Spleen (tissue), 11 donors: ENCODE data around the gene C11orf98. TPM values are rescaled to one million over a fixed set of nuclear protein-coding genes. Genes with fewer than 3 reads are reported as not detected.
"Not testable (repeated sequence)": the region's sequence is repeated elsewhere in the genome, so short reads cannot be mapped to it uniquely, and the experiment has no call there.

Source experiments
- DNase-seq: peaks from one replicate; pipeline ENCODE4 v3.0.0-alpha.2; 2020
- H3K27ac ChIP-seq, 8 donors: fragments of 200-600 bp; sonication (generic) in 7 of 8; 1 replicate in 4 of 8; 2 replicates in 4 of 8; pipeline versions ENCODE4 v1.5.0 to v1.8.0; 2016 to 2021; ENCODE audit warnings: inconsistent platforms in 4 of 8, mild to moderate bottlenecking in 4 of 8, moderate library complexity in 1 of 8
- H3K27me3 ChIP-seq, 7 donors: fragments of 200-600 bp; sonication (generic) in 6 of 7; replicated peaks in 1 of 7; 1 replicate in 4 of 7; 2 replicates in 3 of 7; pipeline versions ENCODE4 v1.5.0 to v1.8.0; 2016 to 2021; ENCODE audit warnings: inconsistent platforms in 3 of 7, mild to moderate bottlenecking in 1 of 7
- H3K36me3 ChIP-seq, 6 donors: fragments of 200-600 bp; sonication (generic) in 5 of 6; 1 replicate in 4 of 6; 2 replicates in 2 of 6; pipeline versions ENCODE4 v1.5.0 to v1.8.0; 2016 to 2021; ENCODE audit warnings: inconsistent platforms in 2 of 6
- H3K4me1 ChIP-seq, 6 donors: fragments of 200-600 bp; sonication (generic) in 5 of 6; 1 replicate in 3 of 6; 2 replicates in 3 of 6; pipeline versions ENCODE4 v1.5.0 to v1.8.0; 2016 to 2021; ENCODE audit warnings: inconsistent platforms in 3 of 6
- H3K4me3 ChIP-seq, 8 donors: fragments of 200-600 bp; sonication (generic) in 7 of 8; 1 replicate in 4 of 8; 2 replicates in 4 of 8; pipeline versions ENCODE4 v1.5.0 to v1.8.0; 2016 to 2021; ENCODE audit warnings: inconsistent platforms in 4 of 8, mild to moderate bottlenecking in 4 of 8, moderate library complexity in 2 of 8
- H3K9me3 ChIP-seq, 8 donors: fragments of 200-600 bp; sonication (generic) in 7 of 8; 1 replicate in 4 of 8; 2 replicates in 4 of 8; pipeline versions ENCODE4 v1.5.0 to v1.8.0; 2016 to 2021; ENCODE audit warnings: inconsistent platforms in 4 of 8
- CTCF ChIP-seq, 11 experiments: fragments of 200-600 bp in 7 of 11; fragments of 450-650 bp in 4 of 11; sonication (generic) in 4 of 11; IDR thresholded peaks in 8 of 11; conservative IDR thresholded peaks in 3 of 11; 1 replicate in 7 of 11; 2 replicates in 4 of 11; pipeline versions ENCODE4 v1.4.0 to v1.8.0; 2016 to 2021; ENCODE audit warnings: antibody characterized with exemption in 11 of 11, inconsistent platforms in 4 of 11, mild to moderate bottlenecking in 1 of 11
- POLR2A ChIP-seq, 3 donors: fragments of 450-650 bp; IDR thresholded peaks; one replicate each; pipeline ENCODE4 v1.5.1; 2017; ENCODE audit warnings: antibody characterized with exemption in 3 of 3, mild to moderate bottlenecking in 1 of 3
- POLR2AphosphoS5 ChIP-seq, 3 donors: sonication (generic); formaldehyde crosslinking; IDR thresholded peaks; one replicate each; pipeline ENCODE4 v1.5.1; 2017; ENCODE audit warnings: antibody characterized with exemption in 3 of 3
- WGBS, 5 donors: extraction: QIAGEN DNeasy Blood & Tissue Kit in 3 of 5; methylation state at CpG; one replicate each; pipeline versions ENCODE4 v1.1.5 to v1.1.7; 2013 to 2018; 5-methylcytosine and 5-hydroxymethylcytosine counted together
- intact Hi-C: fragments of 100-400 bp; cut with DNase I; formaldehyde crosslinking; loops from one replicate; pipeline ENCODE4 v1.15.0; 2023; ENCODE audit warnings: low total_unique reads
- polyA plus RNA-seq, 3 donors: library from polyadenylated mRNA; stranded (reverse); fragments of 200-250 nt; gene quantifications; one replicate each; pipeline ENCODE4 v1.2.1, GENCODE V29; 2013
- small RNA-seq, 4 donors: library from RNA; depleted of rRNA; stranded (forward); fragments of <200 nt; gene quantifications; one replicate each; pipeline ENCODE3, GENCODE V24; 2016
- total RNA-seq, 7 donors: library from RNA; depleted of rRNA in 3 of 7; stranded (reverse); fragments of >200 nt in 3 of 7; fragmentation: NEBNext Ultra II Directional in 4 of 7; extraction: Animal tissue kit (Norgen Biotek cat#: 25700) in 4 of 7; gene quantifications; one replicate each; pipeline versions ENCODE4 v1.1.0 to v1.2.1, GENCODE V29; 2016 to 2021
- donor health status: healthy with polysubstance abuse.
- donor health status: DM: no; HTN: no; CAD: no; lungs with moderate emphysema.
- donor health status: DM: no; HTN: no; CAD: no.
- donor health status: Bipolar disorder and iron deficiency.
- donor health status: healthy.
- donor health status: DM: no; HTN: no; CAD: no.
- donor health status: DM: yes; HTN: yes; CAD: no.

C11orf98 gene
- total and polyA plus RNA-seq, 10 donors, result 30.9 to 164 (median 42.8) TPM

- DNase-seq, H3K9me3 ChIP-seq, H3K27me3 ChIP-seq, H3K4me3 ChIP-seq, intact Hi-C loops, H3K27ac ChIP-seq: not testable (repeated sequence)
- WGBS, 5 donors, result 89 to 97% (median 96%) methylated on average over 10 to 14 of the region's 14 CpGs
- peak in 1 of 3 donors; percentile 17 for TF ChIP-seq POLR2AphosphoS5 (IDR thresholded peaks at IDR 0.05)
- H3K4me1 ChIP-seq, result peaks cover 13 to 60% (median 32%) of the 10 kb centered on the region in 6 donors
- H3K36me3 ChIP-seq, result peaks cover 0 to 56% (median 23%) of the 10 kb centered on the region in 6 donors
Measured at GRCh38 chr11:62616957-62617356, 48.1 kb downstream of the C11orf98 start.

GRCh38 chr11:62615521-62615920 lies 49.5 kb downstream of the C11orf98 start:
- no peak for DNase-seq
- peaks cover 0 to 62% (median 28%) of the 10 kb centered on the region in 6 donors for H3K36me3 ChIP-seq
- peak overlapping the region in 2 of 8 donors; percentile 21 to 98 for H3K27ac ChIP-seq
- H3K9me3 ChIP-seq, result no peaks in the 10 kb centered on the region
- TF ChIP-seq POLR2AphosphoS5 (IDR thresholded peaks at IDR 0.05), result peak in 1 of 3 donors; percentile 16
- no peak for TF ChIP-seq POLR2A (IDR thresholded peaks at IDR 0.05)
- intact Hi-C loops, result no loop called here
- H3K4me3 ChIP-seq, result no peak overlapping the region
- H3K27me3 ChIP-seq, result no peaks in the 10 kb centered on the region
- 89 to 93% (median 90%) methylated on average over 6 to 7 of the region's 7 CpGs for WGBS, 5 donors
- peaks cover 17 to 63% (median 38%) of the 10 kb centered on the region in 6 donors for H3K4me1 ChIP-seq

- H3K27me3 ChIP-seq, result no peaks in the 10 kb centered on the region
- 72 to 87% (median 81%) methylated on average over 8 of the region's 8 CpGs for WGBS, 5 donors
- no peak overlapping the region for H3K4me3 ChIP-seq
- peaks cover 16 to 63% (median 43%) of the 10 kb centered on the region in 6 donors for H3K4me1 ChIP-seq
- TF ChIP-seq CTCF (IDR thresholded peaks at IDR 0.05 in 8 of 11, conservative IDR thresholded peaks at IDR 0.05 in 3 of 11), result no peak
- peak in 1 of 3 donors; percentile 10 for TF ChIP-seq POLR2AphosphoS5 (IDR thresholded peaks at IDR 0.05)
- H3K27ac ChIP-seq, result peak overlapping the region in 6 of 8 donors; percentile 95 to 99 (median 98)
- no peak for DNase-seq
- H3K36me3 ChIP-seq, result peaks cover 0 to 69% (median 29%) of the 10 kb centered on the region in 6 donors
- intact Hi-C loops, result no loop called here
- H3K9me3 ChIP-seq, result no peaks in the 10 kb centered on the region
Measured at GRCh38 chr11:62614275-62614674, 50.7 kb downstream of the C11orf98 start.

GRCh38 chr11:62613291-62613778 lies 51.7 kb downstream of the C11orf98 start:
- 41 to 73% (median 69%) methylated on average over 5 to 15 of the region's 15 CpGs for WGBS, 5 donors
- H3K27me3 ChIP-seq, result no peaks in the 10 kb centered on the region
- peak overlapping the region in 6 of 8 donors; percentile 55 to 86 (median 74) for H3K4me3 ChIP-seq
- peaks cover 0 to 69% (median 35%) of the 10 kb centered on the region in 6 donors for H3K36me3 ChIP-seq
- TF ChIP-seq CTCF (IDR thresholded peaks at IDR 0.05 in 8 of 11, conservative IDR thresholded peaks at IDR 0.05 in 3 of 11), result no peak
- no peak for TF ChIP-seq POLR2A (IDR thresholded peaks at IDR 0.05)
- TF ChIP-seq POLR2AphosphoS5 (IDR thresholded peaks at IDR 0.05), result peak in 2 of 3 donors; percentile 3 to 66
- peak overlapping the region; percentile 95 to 99 (median 98) for H3K27ac ChIP-seq
- intact Hi-C loops, result no loop called here
- DNase-seq, result no peak
- no peaks in the 10 kb centered on the region for H3K9me3 ChIP-seq
- peaks cover 16 to 68% (median 47%) of the 10 kb centered on the region in 6 donors for H3K4me1 ChIP-seq

Small RNA genes lying within 50 kb of the gene (small RNA-seq; reads per million reads assigned to genes)
- gene SNORA57, result 0 reads per million in 4 donors

Other genes starting within 250 kb of the C11orf98 start
- gene SCGB1A1, start 246.2 kb downstream of the C11orf98 start, total RNA-seq, result not detected
- under 1 TPM in 1 of 3 donors, not detected in 2; 0.35 TPM for gene SCGB1A1, start 246.2 kb downstream of the C11orf98 start, polyA plus RNA-seq
- gene AHNAK, start 118.4 kb downstream of the C11orf98 start, total RNA-seq, result 100 to 1,000 TPM; 168 to 370 (median 289) TPM
- 10 to 100 TPM; 11.8 to 24.0 (median 12.0) TPM for gene AHNAK, start 118.4 kb downstream of the C11orf98 start, polyA plus RNA-seq
- 1,000 to 10,000 TPM in 6 of 7 donors, 100 to 1,000 TPM in 1; 989 to 1,475 (median 1,270) TPM for gene EEF1G, start 91.3 kb downstream of the C11orf98 start, total RNA-seq
- 1,000 to 10,000 TPM; 2,364 to 2,501 (median 2,474) TPM for gene EEF1G, start 91.3 kb downstream of the C11orf98 start, polyA plus RNA-seq
- gene TUT1, start 73.7 kb downstream of the C11orf98 start, total RNA-seq, result 10 to 100 TPM; 14.4 to 30.9 (median 20.1) TPM
- 10 to 100 TPM; 14.5 to 24.1 (median 16.1) TPM for gene TUT1, start 73.7 kb downstream of the C11orf98 start, polyA plus RNA-seq
- 100 to 1,000 TPM; 102 to 154 (median 114) TPM for gene MTA2, start 63.3 kb downstream of the C11orf98 start, total RNA-seq
- 10 to 100 TPM; 55.3 to 94.6 (median 58.5) TPM for gene MTA2, start 63.3 kb downstream of the C11orf98 start, polyA plus RNA-seq
- 100 to 1,000 TPM in 5 of 7 donors, 10 to 100 TPM in 2; 46.7 to 159 (median 116) TPM for gene EML3, start 52.4 kb downstream of the C11orf98 start, total RNA-seq
- gene EML3, start 52.4 kb downstream of the C11orf98 start, polyA plus RNA-seq, result 100 to 1,000 TPM in 1 of 3 donors, 10 to 100 TPM in 2; 51.0 to 116 (median 78.6) TPM
- gene ROM1, start 52.0 kb downstream of the C11orf98 start, total RNA-seq, result 1 to 10 TPM; 4.3 to 8.8 (median 5.6) TPM
- 10 to 100 TPM in 1 of 3 donors, 1 to 10 TPM in 2; 4.2 to 15.0 (median 6.1) TPM for gene ROM1, start 52.0 kb downstream of the C11orf98 start, polyA plus RNA-seq
- 10 to 100 TPM; 25.2 to 43.7 (median 37.1) TPM for gene B3GAT3, start 43.2 kb downstream of the C11orf98 start, total RNA-seq
- gene B3GAT3, start 43.2 kb downstream of the C11orf98 start, polyA plus RNA-seq, result 10 to 100 TPM; 41.9 to 65.7 (median 63.1) TPM
- gene GANAB, start 18.6 kb downstream of the C11orf98 start, total RNA-seq, result 100 to 1,000 TPM; 122 to 245 (median 198) TPM
- gene GANAB, start 18.6 kb downstream of the C11orf98 start, polyA plus RNA-seq, result 10 to 100 TPM; 49.0 to 72.4 (median 53.6) TPM
- gene INTS5, start 11.9 kb downstream of the C11orf98 start, total RNA-seq, result 10 to 100 TPM; 16.9 to 34.5 (median 24.8) TPM
- 10 to 100 TPM in 1 of 3 donors, 1 to 10 TPM in 2; 4.4 to 13.7 (median 7.0) TPM for gene INTS5, start 11.9 kb downstream of the C11orf98 start, polyA plus RNA-seq
- gene CSKMT, start 102 bp upstream of the C11orf98 start, total RNA-seq, result 10 to 100 TPM in 6 of 7 donors, 1 to 10 TPM in 1; 3.0 to 19.4 (median 13.2) TPM
- gene CSKMT, start 102 bp upstream of the C11orf98 start, polyA plus RNA-seq, result 10 to 100 TPM; 32.6 to 59.4 (median 40.3) TPM
- 1 to 10 TPM; 4.9 to 6.5 (median 5.9) TPM for gene UQCC3, start 6.5 kb upstream of the C11orf98 start, total RNA-seq
- 10 to 100 TPM; 20.2 to 23.7 (median 23.3) TPM for gene UQCC3, start 6.5 kb upstream of the C11orf98 start, polyA plus RNA-seq
- 10 to 100 TPM in 6 of 7 donors, 1 to 10 TPM in 1; 10.0 to 20.2 (median 12.8) TPM for gene LBHD1, start 7.1 kb upstream of the C11orf98 start, total RNA-seq
- gene LBHD1, start 7.1 kb upstream of the C11orf98 start, polyA plus RNA-seq, result 10 to 100 TPM in 2 of 3 donors, 1 to 10 TPM in 1; 7.3 to 21.2 (median 15.1) TPM
- gene UBXN1, start 13.9 kb upstream of the C11orf98 start, total RNA-seq, result 100 to 1,000 TPM in 6 of 7 donors, 10 to 100 TPM in 1; 93.8 to 158 (median 128) TPM
- gene UBXN1, start 13.9 kb upstream of the C11orf98 start, polyA plus RNA-seq, result 100 to 1,000 TPM; 198 to 209 (median 203) TPM
- not detected for gene LRRN4CL, start 24.3 kb upstream of the C11orf98 start, total RNA-seq
- under 1 TPM; 0.04 to 0.48 (median 0.17) TPM for gene LRRN4CL, start 24.3 kb upstream of the C11orf98 start, polyA plus RNA-seq
- 10 to 100 TPM; 25.6 to 66.0 (median 34.4) TPM for gene BSCL2, start 42.2 kb upstream of the C11orf98 start, total RNA-seq
- gene BSCL2, start 42.2 kb upstream of the C11orf98 start, polyA plus RNA-seq, result 10 to 100 TPM; 47.7 to 62.6 (median 47.8) TPM
- gene GNG3, start 42.5 kb upstream of the C11orf98 start, total RNA-seq, result not detected
- gene GNG3, start 42.5 kb upstream of the C11orf98 start, polyA plus RNA-seq, result under 1 TPM in 2 of 3 donors, not detected in 1; 0.12 to 0.13 TPM
- gene HNRNPUL2, start 62.2 kb upstream of the C11orf98 start, total RNA-seq, result 10 to 100 TPM; 39.3 to 62.8 (median 48.5) TPM
- 10 to 100 TPM; 26.4 to 37.1 (median 29.3) TPM for gene HNRNPUL2, start 62.2 kb upstream of the C11orf98 start, polyA plus RNA-seq
- gene TTC9C, start 63.3 kb upstream of the C11orf98 start, total RNA-seq, result 10 to 100 TPM; 25.4 to 47.1 (median 30.5) TPM
- 10 to 100 TPM; 27.8 to 35.6 (median 33.4) TPM for gene TTC9C, start 63.3 kb upstream of the C11orf98 start, polyA plus RNA-seq
- gene ZBTB3, start 89.0 kb upstream of the C11orf98 start, total RNA-seq, result 10 to 100 TPM in 5 of 7 donors, 1 to 10 TPM in 2; 6.6 to 14.5 (median 11.1) TPM
- 1 to 10 TPM; 3.2 to 4.9 (median 3.9) TPM for gene ZBTB3, start 89.0 kb upstream of the C11orf98 start, polyA plus RNA-seq
- 10 to 100 TPM; 52.1 to 74.0 (median 60.2) TPM for gene POLR2G, start 96.4 kb upstream of the C11orf98 start, total RNA-seq
- 100 to 1,000 TPM; 129 to 153 (median 135) TPM for gene POLR2G, start 96.4 kb upstream of the C11orf98 start, polyA plus RNA-seq
- 10 to 100 TPM; 16.6 to 28.8 (median 23.7) TPM for gene TAF6L, start 106.2 kb upstream of the C11orf98 start, total RNA-seq
- gene TAF6L, start 106.2 kb upstream of the C11orf98 start, polyA plus RNA-seq, result 10 to 100 TPM; 11.9 to 37.5 (median 21.1) TPM
- 10 to 100 TPM; 39.0 to 80.8 (median 48.3) TPM for gene TMEM179B, start 122.2 kb upstream of the C11orf98 start, total RNA-seq
- 10 to 100 TPM; 46.1 to 57.1 (median 54.6) TPM for gene TMEM179B, start 122.2 kb upstream of the C11orf98 start, polyA plus RNA-seq
- gene TMEM223, start 126.8 kb upstream of the C11orf98 start, total RNA-seq, result 10 to 100 TPM; 11.2 to 27.8 (median 13.6) TPM
- gene TMEM223, start 126.8 kb upstream of the C11orf98 start, polyA plus RNA-seq, result 10 to 100 TPM; 19.0 to 32.8 (median 25.0) TPM
- 100 to 1,000 TPM in 4 of 7 donors, 10 to 100 TPM in 3; 87.7 to 125 (median 118) TPM for gene NXF1, start 140.2 kb upstream of the C11orf98 start, total RNA-seq
- gene NXF1, start 140.2 kb upstream of the C11orf98 start, polyA plus RNA-seq, result 100 to 1,000 TPM in 2 of 3 donors, 10 to 100 TPM in 1; 83.1 to 271 (median 194) TPM
- 10 to 100 TPM; 40.5 to 50.7 (median 43.7) TPM for gene STX5, start 166.8 kb upstream of the C11orf98 start, total RNA-seq
- 10 to 100 TPM; 20.9 to 27.0 (median 23.5) TPM for gene STX5, start 166.8 kb upstream of the C11orf98 start, polyA plus RNA-seq
- not detected for gene TEX54, start 167.6 kb upstream of the C11orf98 start, total RNA-seq
- gene TEX54, start 167.6 kb upstream of the C11orf98 start, polyA plus RNA-seq, result not detected
- 10 to 100 TPM; 29.0 to 62.2 (median 46.4) TPM for gene WDR74, start 174.4 kb upstream of the C11orf98 start, total RNA-seq
- gene WDR74, start 174.4 kb upstream of the C11orf98 start, polyA plus RNA-seq, result 10 to 100 TPM; 56.0 to 66.2 (median 60.1) TPM
- 100 to 1,000 TPM; 102 to 138 (median 114) TPM for gene SLC3A2, start 215.7 kb upstream of the C11orf98 start, total RNA-seq
- 10 to 100 TPM; 48.7 to 58.4 (median 52.8) TPM for gene SLC3A2, start 215.7 kb upstream of the C11orf98 start, polyA plus RNA-seq